ENCODE data around the gene MAGEF1. TPM values are rescaled to one million over a fixed set of nuclear protein-coding genes. Genes with fewer than 3 reads are reported as not detected.
A peak's percentile ranks its signal among the peaks of the same experiment; 100 is the strongest.

MAGEF1 gene
- total and polyA plus RNA-seq, 10 of the 15 experiments (the other 5 are each of a cell fraction or from before 2014, with no cell fraction given) = 2.3 to 62.2 (median 27.1) TPM

GRCh38 chr3:184761075-184761841 is 49.4 kb upstream of the MAGEF1 start:
- TF ChIP-seq SUZ12 (IDR thresholded peaks at IDR 0.05; ENCODE audit: unreplicated experiment) = no peak
- TF ChIP-seq NBN (IDR thresholded peaks at IDR 0.05) = no peak
- no peak for TF ChIP-seq EGR1 (IDR thresholded peaks at IDR 0.05; ENCODE audit: borderline replicate concordance in 1 of 2, low read depth in 2 of 2, low read length in 2 of 2)
- TF ChIP-seq SMAD1 (IDR thresholded peaks at IDR 0.05; ENCODE audit: low read depth, partially characterized antibody) = no peak
- TF ChIP-seq BHLHE40 (IDR thresholded peaks at IDR 0.05; ENCODE audit: borderline replicate concordance in 1 of 2, low read depth in 2 of 2, low read length in 1 of 2) = peak; percentile 34 to 75; a peak in 3 of 4 replicates
- no peak for TF ChIP-seq ZBTB33 (IDR thresholded peaks at IDR 0.05)
- TF ChIP-seq RAD21 (IDR thresholded peaks at IDR 0.05; ENCODE audit: insufficient read depth, low read depth, low read length) = no peak
- ChIA-PET CTCF (interaction anchor here (0.8 kb wide), 1 partner anchor 304 kb away, joined by 3 read pairs; no protein-coding TSS in a partner anchor), POLR2A (no interaction called here), SMC1A (ENCODE audit: uncharacterized antibody, unreplicated experiment) (no interaction called here), RAD21 (ENCODE audit: unreplicated experiment) (no interaction called here)
- Histone ChIP-seq H3K79me2 (ENCODE audit: control insufficient read depth, insufficient read depth, low read length) (no peaks in the 10 kb centered on the region), H4K20me1 (ENCODE audit: control insufficient read depth, insufficient read depth) (no peaks in the 10 kb centered on the region), H3K4me2 (ENCODE audit: control insufficient read depth, insufficient read depth) (no peak overlapping the region), H3K36me3 (ENCODE audit: control insufficient read depth in 2 of 2, insufficient read depth in 2 of 2, low read length in 1 of 2) (no peaks in the 10 kb centered on the region), H3K4me3 (no peak overlapping the region), H3K9ac (ENCODE audit: control insufficient read depth, insufficient read depth, low read length) (no peak overlapping the region), H3K4me1 (ENCODE audit: control insufficient read depth, insufficient read depth, low read length) (peaks cover 11% of the 10 kb centered on the region), H3K27me3 (replicated peaks in 1 of 2; ENCODE audit: control insufficient read depth in 2 of 2, insufficient read depth in 2 of 2, low read length in 1 of 2) (no peaks in the 10 kb centered on the region), H2AFZ (ENCODE audit: control insufficient read depth, low read depth, low read length) (no peak overlapping the region), H3K9me3 (replicated peaks; ENCODE audit: control insufficient read depth, insufficient read depth, low read length) (no peaks in the 10 kb centered on the region), H3K27ac (ENCODE audit: control insufficient read depth, insufficient read depth) (no peak overlapping the region)
- 27% methylated on average over 13 of the region's 13 CpGs for WGBS (ENCODE audit: insufficient coverage, insufficient replicate concordance, low lambda C conversion rate, missing lambda C conversion rate)
- intact Hi-C loops (cut with micrococcal nuclease; ENCODE audit: unreplicated experiment) = no loop called here
- ATAC-seq = no peak
- no peak for DNase-seq (ENCODE audit: low read depth, low spot score)
- no TSS peak for BruUV-seq (replicated peaks)
- no peak for FAIRE-seq
- in situ Hi-C loops (cut with MboI) = no loop called here

All from GM12878 (cell line).